RWPE1 (cell line): ENCODE measurements around the gene ATPAF2.
"Not testable (repeated sequence)": the region's sequence is repeated elsewhere in the genome, so short reads cannot be mapped to it uniquely, and the experiment has no call there.

ENCODE experiments used
- CTCF ChIA-PET: fragments of 350-600 bp; sonication (Branson Sonifier 250); formaldehyde crosslinking; extraction: SDS; loops from one replicate; lab custom pipeline; 2021; lab: Yijun Ruan, JAX
- POLR2A ChIA-PET: fragments of 400-600 bp; formaldehyde crosslinking; extraction: SDS; loops from one replicate; lab custom pipeline; 2020; ENCODE audit warnings: antibody characterized with exemption; ENCODE audit not compliant: low non-redundant PET; lab: Yijun Ruan, JAX
- DNase-seq: peaks from one replicate; pipeline ENCODE4 v3.0.0; 2012; ENCODE audit warnings: low spot score
- H3K27ac ChIP-seq: fragments of 450-650 bp; 2 replicates; pipeline ENCODE4 v1.5.1; 2017
- CTCF ChIP-seq: fragments of 450-650 bp; conservative IDR thresholded peaks from 2 replicates; pipeline ENCODE4 v1.5.1; 2017; ENCODE audit warnings: low read depth, mild to moderate bottlenecking

Gene ATPAF2

GRCh38 chr17:18004345-18004744, 34.6 kb downstream of the ATPAF2 start:
- POLR2A ChIA-PET = no interaction called here
- H3K27ac ChIP-seq = no peak overlapping the region
- DNase-seq = no peak
- CTCF ChIA-PET = interaction anchor here (0.7 to 1.1 kb wide), 2 partner anchors 10 to 40 kb away, joined by 3 to 4 read pairs; no protein-coding TSS in a partner anchor
- no peak for TF ChIP-seq CTCF

GRCh38 chr17:18002171-18002570, 36.8 kb downstream of the ATPAF2 start:
- no peak for TF ChIP-seq CTCF
- ChIA-PET POLR2A (no interaction called here), CTCF (interaction anchor here (0.7 kb wide), 1 partner anchor 68 kb away, joined by 3 read pairs; no protein-coding TSS in a partner anchor)
- H3K27ac ChIP-seq = no peak overlapping the region
- no peak for DNase-seq

- ChIA-PET CTCF (no interaction called here), POLR2A (no interaction called here)
- no peak for DNase-seq
- H3K27ac ChIP-seq = no peak overlapping the region
- TF ChIP-seq CTCF = no peak
Observed at GRCh38 chr17:18000030-18000408, 38.9 kb downstream of the ATPAF2 start.

- H3K27ac ChIP-seq = peak overlapping the region; percentile 4; the same call in 1 of the 2 replicates
- ChIA-PET POLR2A (interaction anchor here (0.5 kb wide), 1 partner anchor 179 kb away, joined by 4 read pairs; no protein-coding TSS in a partner anchor), CTCF (no interaction called here)
- DNase-seq = no peak
- no peak for TF ChIP-seq CTCF
Observed at GRCh38 chr17:17999364-18000029, 39.5 kb downstream of the ATPAF2 start.

- POLR2A ChIA-PET = interaction anchor here (0.5 kb wide), 1 partner anchor 178 kb away, joined by 4 read pairs; no protein-coding TSS in a partner anchor
- TF ChIP-seq CTCF = no peak
- CTCF ChIA-PET = interaction anchor here (0.6 kb wide), 1 partner anchor 1813 kb away, joined by 5 read pairs; no protein-coding TSS in a partner anchor
- DNase-seq = no peak
- peak overlapping the region; percentile 4; the same call in 1 of the 2 replicates for H3K27ac ChIP-seq
Observed at GRCh38 chr17:17998934-17999333, 40.0 kb downstream of the ATPAF2 start.

- H3K27ac ChIP-seq, POLR2A ChIA-PET: not testable (repeated sequence)
- CTCF ChIA-PET = interaction anchor here (0.6 kb wide), 1 partner anchor 82 kb away, joined by 3 read pairs; no protein-coding TSS in a partner anchor
Observed at GRCh38 chr17:17995887-17996286, 43.1 kb downstream of the ATPAF2 start.

More at GRCh38 chr17:17995887-17996286, 43.1 kb downstream of the ATPAF2 start:
- DNase-seq = not testable (repeated sequence)
